ENCODE data around the gene EFCAB11.

EFCAB11 gene

DNA sequence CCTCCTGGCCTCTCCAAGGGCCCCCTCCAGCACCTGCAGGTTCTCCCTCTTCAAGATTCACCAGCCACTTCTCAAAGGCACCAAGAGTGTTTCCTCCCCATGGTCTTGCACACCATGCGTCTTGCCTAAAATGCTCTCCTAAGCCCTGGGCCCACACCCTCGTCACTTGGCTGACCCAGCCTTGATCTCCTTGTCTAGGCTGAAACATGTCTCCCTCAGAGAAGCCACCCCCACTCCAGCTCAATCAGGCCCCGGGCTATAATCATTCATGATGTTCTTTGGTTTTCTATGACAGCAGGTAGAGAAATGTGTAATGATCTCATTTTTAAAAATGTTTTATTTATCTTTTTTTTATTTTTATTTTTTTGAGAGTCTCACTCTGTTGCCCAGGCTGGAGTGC is 88.1 kb downstream of the EFCAB11 start:
- DNase-seq (ENCODE audit: low read depth in 2 of 2), result no peak

DNA sequence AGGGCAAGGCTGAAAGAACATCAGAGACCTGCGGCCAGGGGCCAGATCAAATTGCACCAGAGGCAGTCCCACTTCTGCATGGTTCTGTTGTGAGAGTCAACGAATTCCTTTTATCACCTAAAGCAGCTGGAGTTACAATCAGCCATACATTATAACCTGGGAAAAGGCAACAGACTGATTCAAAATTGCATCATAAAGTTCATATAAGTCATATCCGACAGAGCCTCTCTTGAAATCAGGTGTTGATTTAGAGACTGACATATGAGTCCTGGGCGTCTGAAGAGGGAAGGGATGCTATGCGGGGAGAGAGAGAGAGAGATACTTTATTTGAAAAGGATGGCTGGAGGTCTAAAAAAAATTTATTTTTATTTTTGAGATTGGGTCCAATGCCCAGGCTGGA is 89.4 kb downstream of the EFCAB11 start:
- DNase-seq (ENCODE audit: low read depth in 2 of 2), result no peak

DNA sequence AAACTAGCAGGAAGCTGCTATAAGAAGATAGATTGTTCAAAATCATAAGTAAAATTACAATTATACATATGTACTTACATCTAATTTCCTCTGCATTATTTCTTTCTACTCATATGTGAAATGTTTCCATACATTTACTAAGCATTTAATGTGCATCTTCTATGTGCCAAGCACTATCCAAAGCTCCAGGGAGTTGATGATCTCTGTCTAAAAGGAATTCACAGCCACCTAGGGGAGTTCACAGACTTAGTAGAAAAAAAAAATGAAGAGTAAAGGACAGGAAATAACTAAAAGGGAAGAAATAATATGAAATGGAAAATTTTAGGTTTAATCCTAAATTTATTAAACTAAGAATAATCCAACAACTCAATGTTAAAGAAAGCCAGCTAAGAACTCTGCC is 91.7 kb downstream of the EFCAB11 start:
- no peak for DNase-seq (ENCODE audit: low read depth in 2 of 2)

DNA sequence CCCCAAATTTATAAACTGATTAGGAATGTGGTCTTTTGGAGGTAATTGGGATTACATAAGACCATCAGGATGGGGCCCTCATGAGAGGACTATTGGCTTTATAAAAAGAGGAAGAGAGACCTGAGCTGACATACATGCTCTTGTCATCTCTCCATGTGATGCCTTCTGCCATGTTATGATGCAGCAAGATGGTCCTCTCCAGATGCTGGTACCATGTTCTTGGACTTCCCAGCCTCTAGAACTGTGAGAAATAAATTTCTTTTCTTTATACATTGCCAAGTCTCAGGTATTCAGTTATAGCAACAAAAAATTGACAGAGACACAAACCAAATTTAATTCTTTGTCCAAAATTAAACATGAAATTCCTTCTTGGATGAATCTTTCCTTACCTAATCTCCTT is 92.9 kb downstream of the EFCAB11 start:
- DNase-seq (ENCODE audit: low read depth in 2 of 2), result no peak

DNA sequence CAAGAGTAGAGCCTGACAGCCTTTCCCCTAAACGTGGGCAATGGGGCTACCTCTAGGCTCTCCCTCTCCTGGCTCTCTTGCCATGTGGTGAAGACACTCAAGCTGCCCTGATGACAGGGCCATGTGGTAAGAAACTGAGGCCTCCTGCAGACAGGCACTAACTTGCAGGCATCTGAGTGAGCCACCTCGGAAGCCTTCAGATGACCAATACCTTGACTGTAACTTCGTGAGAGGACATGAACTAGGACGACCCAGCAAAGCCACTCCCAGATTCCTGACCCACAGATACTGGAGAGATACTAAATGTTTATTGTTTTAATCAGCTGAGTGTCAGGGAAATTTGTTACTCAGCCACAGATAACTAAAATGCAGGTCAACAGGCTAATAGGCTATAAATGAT is 96.4 kb downstream of the EFCAB11 start:
- DNase-seq (ENCODE audit: low read depth in 2 of 2), result no peak

DNA sequence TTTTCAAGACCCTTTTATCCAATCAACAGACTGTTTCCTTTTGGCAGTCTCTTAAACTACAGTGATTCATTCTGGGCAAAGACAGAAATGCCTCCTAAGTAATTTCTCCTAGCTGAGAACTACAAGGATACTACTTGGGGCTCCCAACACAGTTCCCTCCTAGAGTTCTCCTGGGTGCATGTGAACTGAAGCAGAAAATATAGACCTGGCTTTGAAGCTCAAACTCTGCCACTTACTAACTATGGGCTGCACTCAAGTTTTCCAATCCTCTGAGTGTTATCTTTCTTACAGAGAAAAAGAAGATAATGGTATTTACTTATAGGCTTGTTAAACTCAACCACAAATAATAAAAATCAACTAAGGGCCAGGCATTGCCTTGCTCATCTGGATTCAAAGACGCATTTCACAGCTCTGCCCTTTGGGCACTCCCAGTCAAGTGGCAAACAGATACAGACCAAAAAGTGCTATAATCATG is 97.6 kb downstream of the EFCAB11 start:
- DNase-seq (ENCODE audit: low read depth in 2 of 2), result no peak

DNA sequence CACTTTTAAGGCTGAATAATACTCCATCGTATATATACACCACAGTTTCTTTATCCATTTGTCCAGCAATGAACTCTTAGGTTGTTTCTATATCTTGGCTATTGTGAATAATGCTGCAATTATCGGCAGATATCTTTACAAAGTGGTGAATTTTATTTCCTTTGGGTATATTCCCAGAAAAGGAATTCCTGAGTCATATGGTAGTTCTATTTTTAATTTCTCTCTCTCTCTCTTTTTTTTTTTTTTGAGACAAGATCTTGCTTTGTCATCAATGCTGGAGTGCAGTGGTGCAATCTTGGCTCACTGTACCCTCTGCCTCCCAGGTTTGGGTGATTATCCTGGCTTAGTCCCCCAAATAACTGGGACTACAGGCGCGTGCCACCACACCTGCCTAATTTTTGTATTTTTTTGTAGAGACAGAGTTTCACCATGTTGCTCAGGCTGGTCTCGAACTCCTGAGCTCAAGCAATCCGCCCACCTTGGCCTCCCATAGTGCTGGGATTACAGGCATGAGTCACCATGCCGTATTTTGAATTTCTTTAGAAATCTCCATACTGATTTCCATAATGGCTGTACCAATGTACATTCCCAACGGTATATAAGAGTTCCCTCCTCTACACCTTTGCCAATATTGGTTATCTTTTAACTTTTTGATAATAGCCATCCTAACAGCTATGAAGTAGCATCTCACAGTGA is 98.4 kb downstream of the EFCAB11 start:
- DNase-seq (ENCODE audit: low read depth in 2 of 2), result no peak

DNA sequence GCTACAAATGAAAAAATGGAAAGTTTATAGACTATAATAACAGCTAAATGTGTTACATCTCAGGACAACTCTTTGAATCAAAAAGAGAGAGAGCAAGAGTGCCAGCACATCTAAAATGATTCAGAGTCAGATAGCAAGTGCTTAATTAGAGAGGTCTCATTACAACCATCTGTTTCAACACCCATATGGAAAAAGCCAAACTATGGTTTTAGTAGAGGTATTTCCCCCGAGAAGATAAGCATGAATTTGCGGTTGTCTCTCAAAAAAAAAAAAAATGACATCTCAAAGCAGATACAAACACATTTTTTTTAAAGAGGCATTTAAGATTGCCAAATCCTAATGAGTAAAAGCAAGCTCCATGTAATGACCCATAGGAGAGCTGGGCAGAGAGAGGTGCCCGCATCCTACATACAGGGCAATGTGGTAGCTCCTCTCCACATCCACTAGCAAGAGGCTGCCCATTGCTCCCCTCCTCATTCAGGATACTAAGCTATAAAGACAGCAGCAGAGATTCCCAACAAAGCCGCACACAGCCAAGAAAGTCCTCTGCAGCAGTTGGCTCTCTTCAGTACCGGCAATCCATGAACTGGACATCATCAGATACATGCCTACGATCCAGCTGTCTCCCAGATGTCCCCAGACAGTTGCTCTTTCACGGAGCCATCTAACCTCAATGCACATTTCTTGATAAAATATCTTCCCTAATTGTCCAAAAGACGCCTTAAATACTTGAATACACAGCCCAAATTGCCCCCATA is 100.4 kb downstream of the EFCAB11 start:
- no peak for DNase-seq (ENCODE audit: low read depth in 2 of 2)

DNA sequence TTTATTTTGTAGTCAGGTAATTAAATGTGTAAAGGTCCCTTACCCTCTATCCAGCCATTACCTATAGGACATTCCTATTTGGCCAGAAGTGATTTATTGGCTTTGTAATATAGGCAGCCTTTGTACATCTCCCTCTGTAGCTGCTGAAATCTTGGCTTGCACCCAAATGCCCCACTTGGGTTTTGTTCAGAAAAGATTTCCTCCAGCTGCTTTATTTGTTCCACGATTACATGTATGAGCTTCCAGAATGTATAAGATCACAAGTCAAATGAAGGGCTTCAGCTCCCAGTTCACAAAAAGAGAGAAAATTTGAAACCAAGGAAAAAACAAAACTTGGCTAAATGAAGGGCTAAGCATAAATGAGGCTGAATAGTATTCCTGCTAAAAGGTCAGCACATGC is 103.4 kb downstream of the EFCAB11 start:
- no peak for DNase-seq (ENCODE audit: low read depth in 2 of 2)

DNA sequence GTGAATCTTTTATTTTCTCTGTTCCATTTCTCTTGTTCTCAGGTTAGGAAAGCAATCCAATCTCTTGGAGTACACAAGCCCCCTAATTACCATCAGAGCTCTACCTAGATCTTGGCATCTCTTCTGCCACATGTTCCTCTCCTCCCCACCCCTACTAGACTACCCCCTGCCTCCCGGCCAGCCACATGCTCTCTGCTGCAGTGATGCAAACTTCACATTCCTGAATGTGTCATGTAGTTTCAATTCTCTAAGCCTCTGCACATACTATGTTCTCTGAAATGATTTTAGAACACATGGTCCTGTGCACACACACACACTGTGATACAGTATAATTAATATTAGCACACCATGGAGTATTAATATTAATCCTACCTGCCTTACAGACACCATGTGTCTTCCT is 104.6 kb downstream of the EFCAB11 start:
- no peak for DNase-seq (ENCODE audit: low read depth in 2 of 2)

DNA sequence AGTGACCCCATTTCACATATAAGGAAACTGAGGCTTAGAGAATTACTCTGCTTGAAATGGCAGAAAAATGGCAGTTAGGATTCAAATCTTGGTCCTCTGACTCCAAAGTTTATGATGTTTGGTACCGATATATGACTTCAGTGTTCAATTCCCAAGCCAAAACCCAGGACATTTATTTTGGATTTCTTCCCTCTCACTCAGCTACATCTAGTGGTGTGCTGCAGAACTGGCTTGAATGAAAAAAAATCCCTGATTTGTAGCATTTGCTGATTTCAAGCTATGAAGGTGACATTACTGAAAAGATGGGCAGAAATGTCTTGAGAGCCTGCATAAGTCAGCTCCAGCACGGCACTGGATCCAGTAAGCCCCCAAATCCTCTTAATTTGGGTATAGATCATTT is 106.4 kb downstream of the EFCAB11 start:
- no peak for DNase-seq (ENCODE audit: low read depth in 2 of 2)

DNA sequence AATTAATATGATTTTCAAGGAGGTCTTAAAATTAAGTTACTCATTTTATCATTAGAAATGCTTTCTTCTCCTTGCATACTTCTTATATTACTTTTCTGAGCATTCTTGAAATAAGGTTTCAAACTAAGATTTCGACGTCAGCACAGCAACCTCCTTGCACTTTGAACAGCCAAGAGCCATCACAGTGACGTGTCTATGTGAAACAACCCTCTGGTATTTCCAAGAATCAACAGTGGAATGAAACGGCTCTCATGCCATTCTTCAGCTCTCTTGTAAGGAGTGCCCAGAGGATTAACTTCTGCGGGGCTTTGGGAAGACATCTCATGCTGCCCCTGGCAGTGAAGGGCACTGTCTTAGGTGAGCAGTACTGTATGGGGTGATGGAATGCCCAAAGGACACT is 109.2 kb downstream of the EFCAB11 start:
- no peak for DNase-seq (ENCODE audit: low read depth in 2 of 2)

DNA sequence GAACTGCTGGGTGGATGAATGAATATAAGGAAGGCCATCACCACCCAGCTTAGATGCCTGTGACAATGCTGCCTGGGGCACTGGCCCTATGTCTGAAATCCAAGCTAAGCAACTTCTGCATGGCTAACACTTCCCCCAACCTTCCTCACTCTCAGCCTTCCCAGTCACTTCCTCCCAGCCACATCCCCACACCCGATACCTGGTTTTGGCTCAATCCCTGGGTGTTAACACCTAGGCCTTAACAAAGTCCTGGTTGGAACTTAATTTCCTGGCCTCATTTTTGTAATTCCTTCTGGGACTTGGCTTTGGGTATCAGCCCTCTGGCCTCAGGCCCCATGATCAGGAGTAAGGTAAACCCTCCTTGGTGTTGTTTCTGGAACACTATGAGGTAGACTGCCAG is 110.0 kb downstream of the EFCAB11 start:
- no peak for DNase-seq (ENCODE audit: low read depth in 2 of 2)

DNA sequence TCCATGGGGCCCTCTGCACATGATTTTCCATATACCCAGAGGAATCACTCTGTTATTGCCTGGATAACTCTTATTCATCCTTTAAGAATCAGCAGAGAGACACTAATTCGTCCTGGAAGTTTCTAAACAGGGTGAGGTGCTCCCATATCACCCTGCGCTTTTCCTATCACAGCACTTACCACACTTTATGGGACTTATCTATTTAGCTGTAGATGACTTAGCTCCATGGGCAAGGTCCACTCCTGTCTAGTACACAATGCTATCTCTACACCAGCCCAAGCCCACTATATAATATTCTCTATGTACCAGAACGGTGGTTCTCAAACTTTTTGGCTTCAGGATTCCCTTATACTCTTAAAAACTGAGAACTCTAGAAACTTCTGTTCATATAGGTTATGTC is 111.7 kb downstream of the EFCAB11 start:
- no peak for DNase-seq (ENCODE audit: low read depth in 2 of 2)

DNA sequence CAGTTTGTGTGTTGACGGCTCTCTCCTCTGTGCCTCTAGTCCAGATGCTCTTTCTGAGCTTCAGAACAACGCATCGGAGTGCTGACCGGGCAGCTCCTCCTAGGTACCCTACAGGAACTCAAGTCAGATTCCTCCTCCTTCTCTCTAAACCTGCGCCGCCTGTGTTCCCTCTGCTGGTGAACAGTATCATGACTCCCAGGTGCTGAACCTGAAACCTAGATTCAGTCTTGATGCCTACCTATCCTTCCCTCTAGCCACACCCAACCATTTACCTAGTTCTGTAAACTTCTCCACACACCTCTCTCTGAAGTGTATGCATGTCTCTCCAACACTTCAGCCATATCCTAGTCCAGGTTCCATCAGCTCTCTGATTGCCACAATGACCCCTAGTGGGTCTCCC is 112.7 kb downstream of the EFCAB11 start:
- DNase-seq (ENCODE audit: low read depth in 2 of 2), result no peak

DNA sequence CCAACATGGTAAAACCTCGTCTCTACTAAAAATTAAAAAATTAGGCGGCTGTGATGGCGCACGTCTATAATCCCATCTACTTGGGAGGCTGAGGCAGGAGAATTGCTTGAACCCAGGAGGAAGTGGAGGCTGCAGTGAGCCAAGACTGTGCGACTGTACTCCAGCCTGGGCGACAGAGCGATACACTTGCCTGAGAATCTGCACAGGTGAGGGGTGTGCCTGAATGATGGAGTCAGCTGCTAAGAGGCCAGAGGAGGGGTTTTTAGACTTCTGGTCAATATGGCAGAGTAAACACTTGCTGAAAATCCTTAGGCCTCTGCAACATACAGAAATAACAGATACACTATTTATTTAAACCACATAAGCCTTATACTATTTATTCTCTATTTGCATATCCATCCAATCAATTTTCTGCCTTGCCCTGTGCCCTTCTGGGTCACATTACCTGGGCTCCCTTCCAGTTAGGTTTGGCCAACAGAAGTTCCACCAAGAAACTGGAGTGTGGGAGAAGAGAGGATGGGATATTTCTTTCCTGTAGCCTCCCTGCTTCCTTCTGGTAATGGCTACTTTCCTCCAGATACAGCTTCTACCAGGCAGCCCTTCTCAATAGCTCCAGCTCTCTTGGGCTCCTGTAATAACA is 117.6 kb downstream of the EFCAB11 start:
- no peak for DNase-seq (ENCODE audit: low read depth in 2 of 2)

DNA sequence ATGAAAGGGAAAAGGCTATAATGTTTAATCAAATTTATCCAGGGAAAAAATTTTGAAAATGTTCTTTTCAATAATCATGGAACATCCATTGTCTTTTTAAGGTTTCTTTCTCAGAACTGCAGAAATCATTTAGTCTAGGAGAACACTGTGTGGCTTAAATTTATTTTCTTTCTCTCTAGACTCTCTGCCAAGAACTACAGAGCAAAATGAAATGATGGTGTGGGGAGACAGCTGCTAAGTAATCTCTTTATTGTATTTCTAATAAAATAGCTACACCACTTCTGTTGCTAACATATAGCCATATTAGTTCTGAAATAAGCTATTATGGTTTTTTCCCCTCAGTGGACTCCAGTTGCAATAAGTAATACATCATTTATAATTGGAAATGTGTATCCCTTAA is 120.9 kb downstream of the EFCAB11 start:
- no peak for DNase-seq (ENCODE audit: low read depth in 2 of 2)

DNA sequence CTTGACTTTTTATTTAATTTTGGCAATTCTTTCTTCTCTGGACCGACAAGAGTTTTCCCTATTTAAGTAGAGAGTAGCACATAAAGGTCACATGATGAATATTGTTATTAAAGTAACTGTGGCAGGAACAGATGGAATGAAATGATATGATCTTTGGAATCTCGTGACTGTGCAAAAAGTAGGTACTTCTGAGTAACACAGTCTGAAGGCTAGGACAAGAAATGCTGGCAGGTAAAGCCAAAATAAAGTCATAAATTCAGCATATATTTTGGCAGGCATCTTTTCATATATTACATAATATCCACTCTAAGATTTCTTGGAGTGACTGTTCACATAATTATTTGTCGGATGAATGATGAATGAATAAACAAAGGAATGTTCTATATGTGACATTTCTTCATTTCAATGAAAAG is 121.4 kb downstream of the EFCAB11 start:
- DNase-seq (ENCODE audit: low read depth in 2 of 2), result no peak

DNA sequence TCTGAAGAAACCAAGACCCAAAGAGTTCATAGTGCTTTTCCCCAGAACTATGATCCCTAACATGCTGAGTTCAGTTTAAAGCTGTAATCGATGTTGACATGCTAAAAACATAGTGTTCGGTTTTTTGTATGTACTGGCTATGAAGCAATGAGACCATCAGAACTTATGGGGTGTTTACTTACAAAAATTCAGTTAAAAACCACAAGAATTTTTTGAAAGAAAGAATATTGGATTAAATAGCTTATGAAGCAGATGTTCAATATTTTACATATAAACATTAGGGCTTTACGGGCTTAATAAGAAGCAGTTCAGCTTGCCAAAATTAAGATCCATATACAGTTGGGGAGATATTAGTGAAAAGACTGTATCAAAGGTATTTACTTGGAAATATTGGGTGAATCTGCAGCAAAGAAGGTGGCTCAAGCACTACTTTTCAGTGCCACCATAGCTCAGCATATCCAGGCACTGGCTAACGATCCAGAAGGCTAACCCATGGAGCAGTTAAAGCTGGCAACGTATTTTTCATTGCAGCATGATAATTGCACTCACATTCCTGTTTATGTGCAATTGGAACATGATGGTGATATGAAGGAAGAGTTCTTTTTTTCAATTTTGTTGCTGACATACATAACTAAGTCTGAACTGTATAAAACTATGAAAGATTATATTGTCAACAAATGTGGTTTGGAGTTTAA is 125.9 kb downstream of the EFCAB11 start:
- DNase-seq (ENCODE audit: low read depth in 2 of 2), result no peak

DNA sequence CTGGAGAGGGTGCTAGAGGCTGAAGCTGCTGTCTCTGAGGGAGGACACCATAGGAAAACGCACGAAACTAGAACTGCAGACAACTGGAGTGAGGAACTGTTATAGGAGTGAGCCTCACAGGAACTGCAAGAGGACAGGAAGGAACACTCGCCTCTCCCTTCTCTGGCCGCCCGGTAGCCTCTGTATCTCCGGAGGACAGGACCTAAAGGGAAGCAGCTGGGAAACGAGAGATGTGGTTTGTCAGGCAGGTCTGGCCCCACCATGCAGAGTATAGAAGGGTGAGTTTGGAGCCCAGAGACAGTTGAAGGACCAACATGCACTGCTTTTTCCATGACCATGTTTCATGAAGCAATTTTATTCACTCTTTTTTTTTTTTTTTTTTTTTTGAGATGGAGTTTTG is 127.3 kb downstream of the EFCAB11 start:
- DNase-seq (ENCODE audit: low read depth in 2 of 2), result no peak

DNA sequence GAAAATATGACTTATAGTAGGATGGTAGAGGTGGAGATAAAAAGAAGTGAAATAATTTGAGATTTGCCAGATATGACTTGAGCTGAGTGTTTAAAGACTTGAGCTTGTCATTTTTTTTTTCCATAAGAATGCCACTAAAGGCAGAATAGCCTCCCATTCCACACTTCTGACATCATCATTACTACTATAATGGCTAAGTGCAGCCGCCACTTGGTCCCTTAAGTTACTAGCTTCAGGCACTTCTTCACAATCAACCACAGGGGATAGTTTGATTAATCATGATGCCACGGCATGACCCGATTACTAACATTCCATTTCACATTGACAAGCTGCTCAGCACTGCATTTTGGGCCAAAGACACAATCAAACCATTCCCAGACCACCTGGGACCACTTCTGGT is 127.9 kb downstream of the EFCAB11 start:
- DNase-seq (ENCODE audit: low read depth in 2 of 2), result no peak

DNA sequence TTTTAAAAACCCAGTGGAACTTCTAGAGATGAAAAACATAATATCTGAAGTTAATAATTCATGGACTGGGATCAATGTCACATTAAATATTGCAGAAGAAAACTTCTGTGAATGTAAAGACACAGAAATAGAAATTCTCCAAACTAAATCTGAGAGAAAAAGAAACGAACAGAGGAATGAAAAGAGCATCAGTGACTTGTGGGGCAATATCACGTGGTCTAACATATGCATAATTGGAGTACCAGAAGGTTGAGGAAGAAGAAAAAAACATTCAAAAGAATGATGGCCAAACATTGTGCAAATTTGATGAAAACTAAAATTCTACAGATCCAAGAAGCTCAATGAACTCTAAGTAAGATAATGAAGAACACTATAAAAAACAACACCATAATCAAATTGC is 130.8 kb downstream of the EFCAB11 start:
- no peak for DNase-seq (ENCODE audit: low read depth in 2 of 2)
